ENCODE data around the gene AFM. TPM values are rescaled to one million over a fixed set of nuclear protein-coding genes. Genes with fewer than 3 reads are reported as not detected.

AFM gene
- total RNA-seq, 2 donors from 2014 or later: not detected

DNA sequence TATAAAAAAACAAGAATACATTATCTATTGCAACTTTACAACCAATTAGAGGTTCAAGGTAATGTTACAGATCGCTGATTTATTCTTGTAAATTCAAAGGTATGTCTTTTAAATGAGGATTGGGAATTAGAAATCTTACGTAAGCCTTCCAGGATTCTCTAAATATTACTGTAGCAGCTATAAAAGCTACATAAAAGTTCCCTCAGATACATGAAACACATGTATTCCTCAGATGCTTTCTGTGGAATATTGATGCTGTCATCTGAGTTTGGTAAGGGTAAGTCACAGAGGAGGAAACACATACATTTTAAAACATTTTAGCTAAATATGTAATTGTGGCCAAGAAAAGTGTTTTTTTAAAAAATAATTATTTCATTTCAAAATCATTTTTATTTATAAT, 42.1 kb upstream of the AFM start:
- no peaks in the 10 kb centered on the region for H3K4me1 ChIP-seq (ENCODE audit: control insufficient read depth in 1 of 2, low read depth in 2 of 2)
- H3K27ac ChIP-seq: no peak overlapping the region
- no peak for ATAC-seq (ENCODE audit: insufficient number of reproducible peaks, low FRiP score, low read depth)
- H3K4me3 ChIP-seq: no peak overlapping the region
- no peak for DNase-seq (ENCODE audit: low spot score)
- TF ChIP-seq, protein P1, sequence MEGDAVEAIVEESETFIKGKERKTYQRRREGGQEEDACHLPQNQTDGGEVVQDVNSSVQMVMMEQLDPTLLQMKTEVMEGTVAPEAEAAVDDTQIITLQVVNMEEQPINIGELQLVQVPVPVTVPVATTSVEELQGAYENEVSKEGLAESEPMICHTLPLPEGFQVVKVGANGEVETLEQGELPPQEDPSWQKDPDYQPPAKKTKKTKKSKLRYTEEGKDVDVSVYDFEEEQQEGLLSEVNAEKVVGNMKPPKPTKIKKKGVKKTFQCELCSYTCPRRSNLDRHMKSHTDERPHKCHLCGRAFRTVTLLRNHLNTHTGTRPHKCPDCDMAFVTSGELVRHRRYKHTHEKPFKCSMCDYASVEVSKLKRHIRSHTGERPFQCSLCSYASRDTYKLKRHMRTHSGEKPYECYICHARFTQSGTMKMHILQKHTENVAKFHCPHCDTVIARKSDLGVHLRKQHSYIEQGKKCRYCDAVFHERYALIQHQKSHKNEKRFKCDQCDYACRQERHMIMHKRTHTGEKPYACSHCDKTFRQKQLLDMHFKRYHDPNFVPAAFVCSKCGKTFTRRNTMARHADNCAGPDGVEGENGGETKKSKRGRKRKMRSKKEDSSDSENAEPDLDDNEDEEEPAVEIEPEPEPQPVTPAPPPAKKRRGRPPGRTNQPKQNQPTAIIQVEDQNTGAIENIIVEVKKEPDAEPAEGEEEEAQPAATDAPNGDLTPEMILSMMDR (IDR thresholded peaks at IDR 0.05): no peak
- no peaks in the 10 kb centered on the region for H3K9me3 ChIP-seq
- H3K36me3 ChIP-seq: no peaks in the 10 kb centered on the region
- H3K27me3 ChIP-seq (replicated peaks; ENCODE audit: insufficient read depth): no peaks in the 10 kb centered on the region

DNA sequence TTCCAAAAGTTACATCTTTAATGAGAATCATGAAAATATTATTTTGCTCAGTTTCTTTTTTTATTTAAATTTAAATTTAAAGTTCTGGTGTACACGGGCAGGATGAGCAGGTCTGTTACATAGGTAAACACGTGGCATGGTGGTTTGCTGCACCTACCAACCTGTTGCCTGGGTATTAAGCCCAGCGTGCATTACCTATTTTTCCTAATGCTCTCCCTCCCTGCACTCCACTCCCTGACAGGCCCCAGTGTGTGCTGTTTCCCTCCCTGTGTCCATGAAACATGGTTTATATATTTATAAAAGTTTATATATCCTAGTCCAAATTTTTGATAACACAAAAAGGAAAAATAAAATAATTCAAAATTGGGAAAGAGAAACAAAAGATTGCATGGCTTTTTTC, 41.6 kb upstream of the AFM start:
- no peaks in the 10 kb centered on the region for H3K27me3 ChIP-seq (replicated peaks; ENCODE audit: insufficient read depth)
- no peak for ATAC-seq (ENCODE audit: insufficient number of reproducible peaks, low FRiP score, low read depth)
- no peaks in the 10 kb centered on the region for H3K4me1 ChIP-seq (ENCODE audit: control insufficient read depth in 1 of 2, low read depth in 2 of 2)
- no peak for DNase-seq (ENCODE audit: low spot score)
- TF ChIP-seq, protein P1 (IDR thresholded peaks at IDR 0.05): no peak
- no peaks in the 10 kb centered on the region for H3K9me3 ChIP-seq
- H3K27ac ChIP-seq: no peak overlapping the region
- no peaks in the 10 kb centered on the region for H3K36me3 ChIP-seq
- H3K4me3 ChIP-seq: no peak overlapping the region

DNA sequence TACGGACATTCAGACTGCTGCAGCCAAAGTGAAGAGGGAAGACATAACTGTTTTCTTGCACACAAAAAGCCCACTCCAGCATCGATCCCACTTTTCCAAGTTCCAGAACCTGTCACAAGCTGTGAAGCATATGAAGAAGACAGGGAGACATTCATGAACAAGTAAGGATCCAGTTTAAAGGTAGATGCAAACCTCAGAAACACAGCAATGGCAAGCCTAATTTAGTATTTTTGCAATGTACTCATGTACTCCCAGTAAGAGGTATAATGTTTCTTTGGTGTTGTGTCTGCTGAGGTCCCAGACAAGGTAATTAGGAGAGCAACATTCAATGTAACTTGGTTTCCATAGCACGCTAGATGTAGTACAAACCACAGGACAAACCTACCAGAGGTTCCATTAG, 40.9 kb upstream of the AFM start:
- Histone ChIP-seq H3K27ac (no peak overlapping the region), H3K27me3 (replicated peaks; ENCODE audit: insufficient read depth) (no peaks in the 10 kb centered on the region), H3K9me3 (no peaks in the 10 kb centered on the region), H3K4me3 (no peak overlapping the region), H3K4me1 (ENCODE audit: control insufficient read depth in 1 of 2, low read depth in 2 of 2) (no peaks in the 10 kb centered on the region), H3K36me3 (no peaks in the 10 kb centered on the region)
- TF ChIP-seq, protein P1 (IDR thresholded peaks at IDR 0.05): no peak
- DNase-seq (ENCODE audit: low spot score): no peak
- ATAC-seq (ENCODE audit: insufficient number of reproducible peaks, low FRiP score, low read depth): no peak

DNA sequence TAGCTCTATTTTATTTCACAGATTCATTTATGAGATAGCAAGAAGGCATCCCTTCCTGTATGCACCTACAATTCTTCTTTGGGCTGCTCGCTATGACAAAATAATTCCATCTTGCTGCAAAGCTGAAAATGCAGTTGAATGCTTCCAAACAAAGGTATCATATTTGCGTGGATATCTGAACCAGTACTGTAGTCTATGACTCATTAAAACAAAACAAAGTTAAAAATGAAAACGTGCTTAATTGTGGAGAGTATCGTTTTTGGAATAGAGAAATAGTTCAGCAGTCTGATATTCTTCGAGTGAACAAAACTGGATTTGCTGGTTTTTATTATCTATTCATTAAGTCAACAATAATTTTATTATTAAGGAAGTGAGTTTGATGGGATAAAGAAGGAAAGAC, 39.3 kb upstream of the AFM start:
- Histone ChIP-seq H3K9me3 (no peaks in the 10 kb centered on the region), H3K4me1 (ENCODE audit: control insufficient read depth in 1 of 2, low read depth in 2 of 2) (no peaks in the 10 kb centered on the region), H3K4me3 (no peak overlapping the region), H3K27ac (no peak overlapping the region), H3K36me3 (no peaks in the 10 kb centered on the region), H3K27me3 (replicated peaks; ENCODE audit: insufficient read depth) (no peaks in the 10 kb centered on the region)
- TF ChIP-seq, protein P1 (IDR thresholded peaks at IDR 0.05): no peak
- no peak for DNase-seq (ENCODE audit: low spot score)
- ATAC-seq (ENCODE audit: insufficient number of reproducible peaks, low FRiP score, low read depth): no peak

DNA sequence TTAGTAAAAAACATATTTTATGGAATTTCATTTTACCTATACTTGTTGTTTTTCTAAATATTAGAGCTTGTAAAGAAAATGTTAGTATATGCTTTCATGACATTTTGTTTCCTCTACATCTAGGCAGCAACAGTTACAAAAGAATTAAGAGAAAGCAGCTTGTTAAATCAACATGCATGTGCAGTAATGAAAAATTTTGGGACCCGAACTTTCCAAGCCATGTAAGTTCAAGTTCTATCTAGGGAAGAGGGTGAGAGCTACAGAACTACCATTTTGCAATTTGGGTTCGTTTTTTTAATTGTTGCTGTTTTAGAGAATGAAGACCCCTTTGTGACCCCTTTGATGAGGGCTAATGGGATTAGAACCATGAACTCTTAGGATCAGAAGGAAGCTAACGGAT, 38.3 kb upstream of the AFM start:
- DNase-seq (ENCODE audit: low spot score) (no peak), ATAC-seq (ENCODE audit: insufficient number of reproducible peaks, low FRiP score, low read depth) (no peak)
- Histone ChIP-seq H3K9me3 (no peaks in the 10 kb centered on the region), H3K4me1 (ENCODE audit: control insufficient read depth in 1 of 2, low read depth in 2 of 2) (no peaks in the 10 kb centered on the region), H3K27me3 (replicated peaks; ENCODE audit: insufficient read depth) (no peaks in the 10 kb centered on the region), H3K27ac (no peak overlapping the region), H3K36me3 (no peaks in the 10 kb centered on the region), H3K4me3 (no peak overlapping the region)
- TF ChIP-seq, protein P1 (IDR thresholded peaks at IDR 0.05): no peak
